Mesenchymal stem cell (in vitro differentiated cells and primary cell): ENCODE results near the gene USP35.

Source experiments
- DNase-seq: peaks from one replicate; pipeline ENCODE4 v3.0.0-alpha.2; 2013
- H2AFZ ChIP-seq: one replicate; pipeline ENCODE4 v1.6.1; 2013; ENCODE audit warnings: low read depth, mild to moderate bottlenecking, control low read depth, inconsistent platforms, low read length, moderate library complexity
- H2AK5ac ChIP-seq: 2 replicates; pipeline ENCODE4 v1.6.1; 2013; ENCODE audit warnings: low read length, moderate library complexity, mild to moderate bottlenecking, inconsistent platforms; ENCODE audit not compliant: severe bottlenecking
- H2BK120ac ChIP-seq: one replicate; pipeline ENCODE4 v1.6.1; 2013; ENCODE audit warnings: low read depth, mild to moderate bottlenecking, inconsistent platforms, low read length, moderate library complexity
- H2BK12ac ChIP-seq, 2 experiments: one replicate each; pipeline ENCODE4 v1.6.1; 2013; ENCODE audit warnings: inconsistent platforms in 2 of 2, low read length in 2 of 2, mild to moderate bottlenecking in 2 of 2, moderate library complexity in 2 of 2, control low read depth in 1 of 2
- H2BK15ac ChIP-seq: one replicate; pipeline ENCODE4 v1.6.1; 2013; ENCODE audit warnings: mild to moderate bottlenecking, low read depth, inconsistent platforms; ENCODE audit not compliant: poor library complexity, severe bottlenecking
- H2BK5ac ChIP-seq: 2 replicates; pipeline ENCODE4 v1.6.1; 2013; ENCODE audit warnings: low read depth, mild to moderate bottlenecking, low read length, control low read depth, inconsistent platforms; ENCODE audit not compliant: poor library complexity, severe bottlenecking
- H3K14ac ChIP-seq, 2 experiments: one replicate each; pipeline ENCODE4 v1.6.1; 2013; ENCODE audit warnings: inconsistent platforms in 2 of 2, low read length in 2 of 2, control low read depth in 1 of 2, mild to moderate bottlenecking in 1 of 2, moderate library complexity in 1 of 2
- H3K18ac ChIP-seq, 2 experiments: one replicate each; pipeline ENCODE4 v1.6.1; 2013; ENCODE audit warnings: inconsistent platforms in 2 of 2, low read length in 2 of 2, control low read depth in 1 of 2, low read depth in 1 of 2, mild to moderate bottlenecking in 1 of 2
- H3K23ac ChIP-seq, 2 experiments: one replicate each; pipeline ENCODE4 v1.6.1; 2013; ENCODE audit warnings: inconsistent platforms in 2 of 2, low read length in 2 of 2, mild to moderate bottlenecking in 2 of 2, moderate library complexity in 2 of 2, control low read depth in 1 of 2
- H3K27ac ChIP-seq: 2 replicates; pipeline ENCODE4 v1.5.1; 2013; ENCODE audit warnings: mild to moderate bottlenecking, moderate library complexity, low read length, control low read depth, inconsistent platforms; ENCODE audit not compliant: poor library complexity, severe bottlenecking
- H3K27me3 ChIP-seq, 2 experiments: 2 replicates each; pipeline versions ENCODE4 v1.6.1 to v1.7.0; 2013; ENCODE audit warnings: low read length in 2 of 2, mild to moderate bottlenecking in 2 of 2, moderate library complexity in 2 of 2, control low read depth in 1 of 2, inconsistent platforms in 1 of 2; ENCODE audit not compliant: control insufficient read depth in 1 of 2, insufficient read depth in 1 of 2
- H3K36me3 ChIP-seq, 2 experiments: 2 replicates each; pipeline versions ENCODE4 v1.6.1 to v1.7.0; 2013; ENCODE audit warnings: low read length in 2 of 2, control low read depth in 1 of 2, inconsistent platforms in 1 of 2, low read depth in 1 of 2, mild to moderate bottlenecking in 1 of 2; ENCODE audit not compliant: insufficient read depth in 2 of 2, control insufficient read depth in 1 of 2
- H3K4ac ChIP-seq, 2 experiments: one replicate each; pipeline ENCODE4 v1.6.1; 2013; ENCODE audit warnings: inconsistent platforms in 2 of 2, low read length in 2 of 2, mild to moderate bottlenecking in 2 of 2, moderate library complexity in 2 of 2, control low read depth in 1 of 2, low read depth in 1 of 2
- H3K4me1 ChIP-seq: 2 replicates; pipeline ENCODE4 v1.6.1; 2013; ENCODE audit warnings: low read depth, low read length, control low read depth; ENCODE audit not compliant: control insufficient read depth, insufficient read depth
- H3K4me2 ChIP-seq: 2 replicates; pipeline ENCODE4 v1.6.1; 2013; ENCODE audit warnings: low read length, mild to moderate bottlenecking, inconsistent platforms; ENCODE audit not compliant: poor library complexity, severe bottlenecking
- H3K4me3 ChIP-seq, 2 experiments: 2 replicates each; pipeline versions ENCODE4 v1.5.1 to v1.7.0; 2013; ENCODE audit warnings: low read length in 2 of 2, mild to moderate bottlenecking in 2 of 2, control low read depth in 1 of 2, low read depth in 1 of 2; ENCODE audit not compliant: insufficient read depth in 1 of 2
- H3K79me1 ChIP-seq: replicated peaks from 2 replicates; pipeline ENCODE4 v1.6.1; 2013; ENCODE audit warnings: mild to moderate bottlenecking, control low read depth, low read length, inconsistent platforms; ENCODE audit not compliant: poor library complexity, severe bottlenecking
- H3K9ac ChIP-seq: 2 replicates; pipeline ENCODE4 v1.7.0; 2013; ENCODE audit warnings: mild to moderate bottlenecking, low read length, moderate library complexity
- H3K9me3 ChIP-seq: 2 replicates; pipeline ENCODE4 v1.7.0; 2013; ENCODE audit warnings: mild to moderate bottlenecking, low read length; ENCODE audit not compliant: control insufficient read depth
- H4K8ac ChIP-seq: one replicate; pipeline ENCODE4 v1.6.1; 2013; ENCODE audit warnings: inconsistent platforms, mild to moderate bottlenecking, low read length, moderate library complexity
- H4K91ac ChIP-seq: one replicate; pipeline ENCODE4 v1.6.1; 2013; ENCODE audit warnings: mild to moderate bottlenecking, low read length, inconsistent platforms
- WGBS: methylation state at CpG from one replicate; pipeline ENCODE4 v1.1.7; 2013; ENCODE audit warnings: mixed read lengths; 5-methylcytosine and 5-hydroxymethylcytosine counted together

Gene USP35

GRCh38 chr11:78177216-78177615 lies 11.5 kb upstream of the USP35 start:
- H3K18ac ChIP-seq, result no peak overlapping the region
- 95% methylated on average over 7 of the region's 7 CpGs for WGBS
- no peak overlapping the region for H3K4me2 ChIP-seq
- H4K91ac ChIP-seq, result no peak overlapping the region
- no peak overlapping the region for H3K27ac ChIP-seq
- peaks cover 4% of the 10 kb centered on the region for H3K4me1 ChIP-seq
- no peak overlapping the region for H3K9ac ChIP-seq
- no peak overlapping the region for H2BK5ac ChIP-seq
- no peak overlapping the region for H3K14ac ChIP-seq
- no peak overlapping the region for H2AK5ac ChIP-seq
- DNase-seq, result no peak
- no peak overlapping the region for H4K8ac ChIP-seq
- no peaks in the 10 kb centered on the region for H3K27me3 ChIP-seq
- H3K9me3 ChIP-seq, result no peaks in the 10 kb centered on the region
- peaks cover 35 to 53% of the 10 kb centered on the region in 2 experiments for H3K36me3 ChIP-seq
- H2BK12ac ChIP-seq, result no peak overlapping the region
- no peak overlapping the region for H2AFZ ChIP-seq
- H2BK15ac ChIP-seq, result no peak overlapping the region
- no peak overlapping the region for H3K4me3 ChIP-seq
- H3K79me1 ChIP-seq, result peaks cover 33% of the 10 kb centered on the region
- no peak overlapping the region for H2BK120ac ChIP-seq
- H3K4ac ChIP-seq, result no peak overlapping the region
- no peak overlapping the region for H3K23ac ChIP-seq

DNA sequence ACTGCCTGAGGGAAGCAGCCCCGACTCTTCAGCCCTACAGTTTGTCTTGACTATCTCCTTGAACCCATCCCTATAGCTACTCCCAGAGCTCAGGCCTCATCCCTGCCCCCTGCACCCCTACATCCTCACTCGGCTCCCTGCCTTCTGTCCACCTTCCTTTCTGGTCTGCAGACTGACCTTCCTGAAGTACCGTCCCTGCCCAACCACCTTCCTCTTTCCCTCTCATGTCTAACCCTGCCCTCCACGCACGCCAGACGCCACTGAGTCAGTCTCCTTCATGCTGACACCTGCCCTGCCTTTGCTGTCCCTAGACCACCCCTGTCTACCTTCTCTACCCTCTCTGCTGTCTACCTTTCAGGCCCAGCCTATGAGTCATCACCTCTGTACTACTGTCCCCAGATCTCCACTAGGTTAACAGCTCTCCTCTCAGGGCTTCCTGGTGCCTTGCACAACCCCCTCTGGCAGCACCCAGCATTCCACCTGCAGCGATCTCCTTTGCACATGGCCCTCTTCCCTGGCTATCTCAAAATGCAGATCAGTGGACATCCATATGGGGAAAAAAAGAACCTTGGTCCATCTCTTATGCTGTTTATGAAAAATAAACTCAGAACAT lies 9.2 kb upstream of the USP35 start:
- Histone ChIP-seq H2BK5ac (no peak overlapping the region), H3K4ac (no peak overlapping the region), H2AK5ac (no peak overlapping the region), H3K9me3 (no peaks in the 10 kb centered on the region), H3K4me2 (no peak overlapping the region), H3K4me1 (peaks cover 4% of the 10 kb centered on the region), H4K91ac (no peak overlapping the region), H2AFZ (no peak overlapping the region), H3K14ac (no peak overlapping the region), H2BK15ac (no peak overlapping the region), H3K23ac (no peak overlapping the region), H3K79me1 (peaks cover 35% of the 10 kb centered on the region), H3K18ac (no peak overlapping the region), H3K27ac (no peak overlapping the region), H2BK12ac (no peak overlapping the region), H3K9ac (no peak overlapping the region), H4K8ac (no peak overlapping the region), H3K27me3 (no peaks in the 10 kb centered on the region), H2BK120ac (no peak overlapping the region), H3K36me3 (peaks cover 17 to 38% of the 10 kb centered on the region in 2 experiments), H3K4me3 (no peak overlapping the region)
- WGBS, result 99% methylated on average over 7 of the region's 7 CpGs
- no peak for DNase-seq

DNA sequence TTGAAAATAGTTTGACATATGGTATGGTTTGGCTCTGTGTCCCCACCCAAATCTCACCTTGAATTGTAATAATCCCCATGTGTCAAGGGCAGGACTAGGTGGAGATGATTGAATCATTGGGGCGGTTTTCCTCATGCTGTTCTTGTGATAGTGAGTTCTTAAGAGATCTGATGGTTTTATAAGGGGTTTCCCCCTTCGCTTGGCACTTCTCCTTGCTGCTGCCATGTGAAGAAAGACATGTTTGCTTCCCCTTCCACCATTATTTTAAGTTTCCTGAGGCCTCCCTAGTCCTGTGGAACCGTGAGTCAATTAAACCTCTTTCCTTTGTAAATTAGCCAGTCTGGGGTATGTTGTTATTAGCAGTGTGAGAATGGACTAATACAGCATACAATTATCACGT lies 8.0 kb upstream of the USP35 start:
- Histone ChIP-seq H3K27ac (no peak overlapping the region), H2AK5ac (no peak overlapping the region), H3K27me3 (no peaks in the 10 kb centered on the region), H3K4ac (no peak overlapping the region), H3K4me3 (no peak overlapping the region), H4K8ac (no peak overlapping the region), H3K4me2 (no peak overlapping the region), H2BK15ac (no peak overlapping the region), H3K18ac (no peak overlapping the region), H3K4me1 (peaks cover 5% of the 10 kb centered on the region), H4K91ac (no peak overlapping the region), H2AFZ (no peak overlapping the region), H2BK5ac (no peak overlapping the region), H2BK120ac (no peak overlapping the region), H3K36me3 (peaks cover 17 to 43% of the 10 kb centered on the region in 2 experiments), H3K79me1 (peaks cover 36% of the 10 kb centered on the region), H2BK12ac (no peak overlapping the region), H3K23ac (no peak overlapping the region), H3K14ac (no peak overlapping the region), H3K9me3 (no peaks in the 10 kb centered on the region), H3K9ac (no peak overlapping the region)
- DNase-seq, result no peak
- 100% methylated on average over 1 of the region's 4 CpGs for WGBS

DNA sequence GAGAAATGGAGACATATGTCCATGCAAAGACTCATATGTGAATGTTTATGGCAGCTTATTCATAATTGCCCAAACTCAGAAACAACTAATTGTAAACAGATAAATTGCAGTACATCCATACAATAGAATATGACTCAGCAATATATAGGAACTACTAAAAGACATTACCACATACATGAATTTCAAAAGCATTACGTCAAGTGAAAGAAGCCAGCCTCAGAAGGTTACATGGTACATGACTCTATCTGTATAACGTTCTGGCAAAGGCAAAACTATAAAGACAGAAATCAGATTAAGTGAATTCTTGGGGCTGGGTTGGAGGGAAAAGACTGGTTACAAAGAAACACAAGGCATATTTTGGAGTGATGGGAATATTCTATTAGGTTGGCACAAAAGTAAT lies 7.5 kb upstream of the USP35 start:
- Histone ChIP-seq H3K27ac (no peak overlapping the region), H2BK120ac (no peak overlapping the region), H2AK5ac (no peak overlapping the region), H3K14ac (no peak overlapping the region), H2AFZ (no peak overlapping the region), H3K36me3 (peaks cover 14 to 40% of the 10 kb centered on the region in 2 experiments), H3K23ac (no peak overlapping the region), H2BK5ac (no peak overlapping the region), H4K8ac (no peak overlapping the region), H3K4ac (no peak overlapping the region), H2BK15ac (no peak overlapping the region), H3K4me3 (no peak overlapping the region), H3K4me2 (no peak overlapping the region), H4K91ac (no peak overlapping the region), H3K9me3 (no peaks in the 10 kb centered on the region), H3K27me3 (no peaks in the 10 kb centered on the region), H3K79me1 (peaks cover 36% of the 10 kb centered on the region), H3K4me1 (peaks cover 8% of the 10 kb centered on the region), H3K9ac (no peak overlapping the region), H2BK12ac (no peak overlapping the region), H3K18ac (no peak overlapping the region)
- DNase-seq, result peak; percentile 68
- WGBS, result 98% methylated on average over 2 of the region's 2 CpGs
